Endometrium (tissue), 2 donors: ENCODE measurements around the gene YIF1A.
A peak's percentile ranks its signal among the peaks of the same experiment; 100 is the strongest.
"Not testable (repeated sequence)": the region's sequence is repeated elsewhere in the genome, so short reads cannot be mapped to it uniquely, and the experiment has no call there.

Source experiments
- FAIRE-seq: peaks from 2 replicates; lab custom pipeline; 2012; peaks lifted over from hg19 to GRCh38; lab: Jason Lieb, UNC
- donor health status: control.
- donor health status: control.

Gene YIF1A

DNA sequence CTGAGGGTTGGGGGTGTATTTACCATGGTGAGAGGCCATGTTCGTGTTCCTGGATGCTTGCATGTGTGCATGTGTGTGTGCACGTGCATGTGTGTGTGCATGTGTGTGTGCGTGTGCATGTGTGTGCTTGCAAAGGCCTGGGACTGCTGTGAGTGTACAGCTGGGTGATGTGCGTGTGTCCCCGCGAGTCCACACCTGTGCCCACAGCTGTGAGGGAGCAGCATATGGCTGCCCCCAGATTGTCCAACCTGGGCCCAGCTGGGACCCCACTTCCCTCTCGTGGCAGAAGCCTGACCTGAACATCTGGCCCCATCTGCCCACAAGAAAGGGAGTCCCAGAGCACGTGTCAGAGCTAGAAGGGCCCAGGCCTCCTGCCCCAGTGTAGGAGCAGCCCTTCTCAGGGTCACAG lies 36.3 kb upstream of the YIF1A start:
- FAIRE-seq = no peak

- no peak for FAIRE-seq
Measured at GRCh38 chr11:66324664-66325063, 35.7 kb upstream of the YIF1A start.

GRCh38 chr11:66323684-66324083 lies 34.7 kb upstream of the YIF1A start:
- FAIRE-seq = no peak

- FAIRE-seq = no peak
Measured at GRCh38 chr11:66322732-66323427, 33.9 kb upstream of the YIF1A start.

- no peak for FAIRE-seq
Measured at GRCh38 chr11:66321606-66322005, 32.7 kb upstream of the YIF1A start.

DNA sequence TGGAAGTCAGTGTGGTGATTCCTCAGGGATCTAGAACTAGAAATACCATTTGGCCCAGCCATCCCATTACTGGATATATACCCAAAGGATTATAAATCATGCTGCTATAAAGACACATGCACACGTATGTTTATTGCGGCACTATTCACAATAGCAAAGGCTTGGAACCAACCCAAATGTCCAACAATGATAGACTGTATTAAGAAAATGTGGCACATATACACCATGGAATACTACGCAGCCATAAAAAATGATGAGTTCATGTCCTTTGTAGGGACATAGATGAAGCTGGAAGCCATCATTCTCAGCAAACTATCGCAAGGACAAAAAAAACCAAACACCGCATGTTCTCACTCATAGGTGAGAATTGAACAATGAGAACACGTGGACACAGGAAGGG lies 31.8 kb upstream of the YIF1A start:
- not testable (repeated sequence) for FAIRE-seq

- FAIRE-seq = not testable (repeated sequence)
Measured at GRCh38 chr11:66320289-66320688, 31.3 kb upstream of the YIF1A start.

GRCh38 chr11:66318600-66318970 lies 29.6 kb upstream of the YIF1A start:
- no peak for FAIRE-seq

DNA sequence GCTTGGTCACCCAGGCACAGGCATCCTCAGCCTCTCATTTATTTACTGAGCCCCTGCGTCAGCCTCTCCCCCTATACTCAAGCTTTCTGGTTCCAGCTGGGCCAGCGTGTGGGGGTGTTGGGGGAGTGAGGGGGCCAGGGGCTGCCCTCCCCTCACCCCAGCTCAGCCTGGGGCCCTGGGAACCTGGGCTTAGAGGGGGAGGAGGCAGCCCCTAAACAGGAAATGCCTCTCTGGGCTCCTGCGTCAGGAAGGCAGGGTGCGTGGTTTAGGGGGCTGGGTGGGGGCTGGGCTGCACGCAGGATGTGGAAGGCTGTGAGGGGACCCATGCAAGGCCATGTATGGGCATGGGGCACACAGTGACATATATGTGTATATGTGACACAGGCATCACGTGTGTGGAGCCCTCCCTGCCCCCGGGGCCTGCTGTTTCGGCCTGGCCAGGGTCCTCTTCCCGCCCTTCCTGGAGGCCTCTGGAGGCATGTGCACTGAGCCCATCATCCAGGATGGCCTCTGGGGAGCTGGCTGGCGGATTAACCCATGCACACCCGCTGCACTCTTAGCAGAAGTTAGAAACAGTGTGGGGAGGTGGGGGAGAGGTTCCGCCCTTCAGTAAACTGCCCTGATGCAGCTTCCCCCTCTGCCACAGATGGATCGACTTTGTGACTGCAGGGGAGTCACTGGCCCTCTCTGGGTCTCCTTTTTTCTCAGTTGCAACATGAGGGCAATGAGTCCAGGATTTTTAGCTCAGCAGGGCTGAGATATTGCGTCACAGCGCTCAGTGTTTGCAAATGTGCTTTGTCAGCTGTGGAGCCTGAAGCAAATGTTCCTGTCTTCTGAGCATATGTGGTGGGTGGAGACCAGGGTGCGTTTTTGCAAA lies 29.0 kb upstream of the YIF1A start:
- FAIRE-seq = no peak

- no peak for FAIRE-seq
Measured at GRCh38 chr11:66317322-66317722, 28.4 kb upstream of the YIF1A start.

- no peak for FAIRE-seq
Measured at GRCh38 chr11:66316849-66317251, 27.9 kb upstream of the YIF1A start, which contains the start of gene CD248. TSS of gene CD248 (minus strand) at chr11:66317044. CDS start at chr11:66317027, 17 bp downstream.

DNA sequence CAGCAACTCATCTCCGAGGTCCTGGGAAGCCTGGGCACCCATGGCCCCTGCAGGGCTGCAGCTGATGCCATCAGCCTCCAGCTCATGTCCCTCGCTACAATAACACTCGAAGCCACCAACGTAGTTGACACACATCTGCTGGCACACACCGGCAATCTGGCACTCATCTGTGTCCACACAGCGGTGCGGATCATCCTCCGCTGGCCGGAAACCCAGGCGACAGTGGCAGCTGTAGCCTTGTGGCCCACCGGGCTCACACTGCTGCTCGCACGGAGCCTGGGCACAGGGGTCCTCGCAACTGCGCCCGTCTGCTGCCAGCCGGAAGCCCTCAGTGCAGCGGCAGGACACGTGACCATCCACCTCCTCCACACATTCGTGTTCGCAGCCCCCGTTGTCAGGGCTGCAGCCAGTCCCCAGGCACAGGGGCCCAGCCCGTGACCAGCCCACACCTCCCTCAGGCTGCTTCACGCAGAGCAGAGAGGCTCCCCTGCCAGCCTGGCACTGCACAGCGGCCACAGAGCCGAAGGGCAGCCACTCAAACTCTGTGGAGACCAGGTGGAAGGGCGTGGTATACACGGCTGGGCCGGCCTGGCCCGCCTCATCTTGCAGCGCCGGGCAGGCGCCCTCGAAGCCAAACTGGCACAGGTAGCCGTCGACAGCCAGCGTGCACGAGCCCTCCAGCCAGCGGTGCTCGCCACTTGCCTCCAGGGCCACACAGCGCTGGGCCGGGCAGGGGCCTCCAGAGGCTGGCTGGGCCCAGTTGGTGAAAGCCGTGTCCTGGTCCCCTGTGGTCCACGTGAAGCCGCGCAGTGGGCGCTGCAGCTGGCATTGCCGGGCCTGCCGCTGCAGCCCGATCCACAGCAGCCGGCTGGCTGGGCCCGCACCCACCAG lies 27.2 kb upstream of the YIF1A start:
- FAIRE-seq = no peak

GRCh38 chr11:66315498-66315885 lies 26.5 kb upstream of the YIF1A start:
- no peak for FAIRE-seq

DNA sequence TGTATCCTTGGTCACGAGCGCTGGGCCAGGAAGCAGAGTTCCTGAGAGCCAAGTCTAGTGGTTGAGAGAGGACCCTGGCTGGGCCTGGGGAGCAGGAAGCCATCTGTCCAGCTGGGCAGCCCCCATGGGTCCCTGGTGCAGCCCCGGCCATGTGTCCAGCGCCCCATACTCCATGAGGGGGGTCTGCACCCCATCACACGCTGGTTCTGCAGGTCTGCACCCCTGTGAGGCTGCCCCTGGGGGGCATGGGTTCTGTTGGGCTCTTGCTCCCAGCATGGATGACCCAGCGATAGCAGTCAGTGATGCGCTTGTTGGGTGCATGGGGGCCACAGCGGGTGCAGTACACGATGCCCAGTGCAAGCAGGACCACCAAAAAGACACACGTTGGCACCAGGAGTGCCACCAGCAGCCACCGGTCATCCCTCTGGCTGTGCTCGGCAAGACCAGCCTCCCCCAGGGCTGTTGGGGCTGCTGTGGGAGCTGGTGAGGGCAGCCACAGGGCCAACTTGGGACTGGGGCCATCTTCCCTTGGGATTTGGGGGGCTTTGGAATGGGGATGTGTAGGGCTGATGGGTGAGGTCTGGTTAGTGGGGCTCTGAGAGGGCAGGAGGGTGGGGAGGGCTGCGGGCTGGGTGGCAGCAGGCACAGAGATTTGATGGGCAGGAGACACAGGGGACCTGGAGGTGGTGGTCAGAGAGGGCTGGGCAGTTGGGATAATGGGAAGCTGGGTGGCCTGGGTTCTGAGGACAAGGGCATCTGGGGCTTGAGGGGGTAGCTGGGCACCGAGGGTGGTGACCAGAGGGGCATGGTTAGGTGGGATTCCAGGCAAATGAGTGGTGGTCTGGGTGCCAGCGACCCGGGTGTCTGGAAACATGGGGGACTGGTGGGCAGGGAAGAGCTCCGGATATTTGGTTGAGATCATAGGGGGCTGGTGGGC lies 25.9 kb upstream of the YIF1A start:
- no peak for FAIRE-seq

DNA sequence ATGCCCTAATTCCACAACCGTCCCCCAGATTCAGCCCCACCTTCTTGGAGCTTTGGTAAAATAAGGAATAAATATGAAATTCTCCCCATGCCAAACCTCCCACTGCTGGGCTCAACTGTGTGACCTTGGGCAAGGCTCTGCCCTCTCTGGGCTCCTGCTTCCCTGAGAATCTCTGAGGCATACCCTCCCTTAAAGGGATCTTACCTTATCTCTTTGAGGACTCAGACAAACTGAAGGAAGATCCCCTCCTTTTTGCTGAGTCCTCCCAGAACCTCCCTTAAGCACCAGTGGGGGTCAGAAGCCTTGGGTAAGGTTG lies 25.2 kb upstream of the YIF1A start:
- FAIRE-seq = no peak

DNA sequence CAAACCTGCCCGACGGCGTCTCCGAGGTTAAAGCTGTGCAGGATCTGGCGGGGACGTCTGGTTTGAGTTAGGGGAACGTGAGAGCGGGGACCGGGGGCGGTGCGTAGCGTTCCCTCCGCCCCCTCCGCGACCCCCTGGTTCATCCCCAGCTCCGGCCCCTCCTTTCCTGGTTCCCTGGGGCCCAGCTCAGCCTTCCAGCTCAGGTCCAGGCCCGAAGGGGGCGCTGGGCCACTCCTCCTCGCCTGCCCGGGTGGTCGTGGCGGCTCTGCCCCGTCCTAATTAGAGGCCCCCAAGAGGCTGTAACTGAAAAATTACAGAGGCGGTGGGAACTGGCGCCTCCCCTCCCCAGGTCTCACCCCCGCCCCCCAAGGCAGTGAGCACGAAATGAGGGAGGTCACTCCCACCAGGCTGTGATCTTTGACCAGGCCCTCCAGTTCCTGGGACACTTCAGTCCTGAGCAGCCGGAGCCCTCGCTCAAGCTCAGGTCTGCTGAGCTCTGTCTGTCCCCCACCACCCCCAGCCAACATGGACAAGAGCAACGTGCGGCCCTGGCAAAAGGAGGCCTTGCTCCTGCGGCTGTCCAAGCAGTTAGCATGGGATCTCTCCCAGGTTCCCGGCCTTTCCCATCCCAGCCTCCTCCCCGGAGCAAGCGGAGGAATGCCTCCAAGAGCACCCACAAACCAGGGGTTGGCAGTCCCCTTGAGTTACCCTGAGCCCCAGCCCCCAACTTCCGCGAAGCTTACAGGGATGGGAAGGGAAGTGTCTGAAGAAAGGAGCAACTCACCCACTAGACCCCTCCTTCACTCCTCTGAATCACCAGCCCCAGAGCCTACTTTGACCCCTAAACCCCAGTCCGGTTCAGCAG lies 24.6 kb upstream of the YIF1A start:
- no peak for FAIRE-seq

GRCh38 chr11:66312549-66313320 lies 23.8 kb upstream of the YIF1A start:
- FAIRE-seq = peak; percentile 58

- FAIRE-seq = no peak
Measured at GRCh38 chr11:66311965-66312548, 23.1 kb upstream of the YIF1A start.

- peak; percentile 74 for FAIRE-seq
Measured at GRCh38 chr11:66311470-66311964, 22.6 kb upstream of the YIF1A start.
